ENCODE data around the gene SUPT3H. TPM values are rescaled to one million over a fixed set of nuclear protein-coding genes. Genes with fewer than 3 reads are reported as not detected.

The SUPT3H gene
- total RNA-seq, 1 experiment from 2014 or later, result 12.7 TPM

GRCh38 chr6:45328523-45328922 lies 49.2 kb downstream of the SUPT3H start:
- intact Hi-C loops (cut with micrococcal nuclease), result no loop called here
- H3K27ac Mint-ChIP-seq (ENCODE audit: low read depth, unreplicated experiment), result no peak overlapping the region

DNA sequence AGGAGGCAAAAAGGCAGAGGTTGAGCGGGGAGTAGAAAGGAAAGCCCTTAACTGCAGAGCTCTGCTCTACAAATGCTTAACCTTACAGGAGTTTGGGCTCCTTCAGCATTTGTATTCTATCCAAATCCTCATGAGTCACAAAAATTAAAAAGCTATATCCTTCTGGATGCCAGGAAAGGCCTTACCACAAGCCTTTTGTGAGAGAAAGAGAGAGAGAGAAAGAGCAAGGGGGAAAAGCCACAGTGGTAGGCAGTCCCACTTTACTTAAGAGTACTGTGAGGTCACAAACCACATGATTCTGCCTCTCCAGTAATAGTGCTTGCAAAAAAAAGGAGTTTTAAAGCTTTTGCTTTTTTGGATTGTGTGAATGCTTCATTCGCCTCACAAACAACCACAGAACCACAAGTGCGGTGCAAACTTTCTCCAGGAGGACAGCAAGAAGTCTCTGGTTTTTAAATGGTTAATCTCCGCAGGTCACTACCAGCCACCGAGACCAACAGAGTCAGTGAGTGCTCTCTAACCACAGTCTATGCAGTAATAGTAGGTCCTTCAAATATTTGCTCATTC lies 49.7 kb downstream of the SUPT3H start, which contains the start of gene RUNX2:
Gene RUNX2 (plus strand): TSS at position 375 of the 567 bp plus-strand sequence. CDS start 397 bp downstream, outside the sequence.
- CTCF ChIA-PET, result no interaction called here
- Mint-ChIP-seq H3K4me3 (ENCODE audit: unreplicated experiment) (no peak within 1 kb of the TSS), H3K36me3 (ENCODE audit: insufficient read depth, unreplicated experiment) (no peaks in the 10 kb centered on the region), H3K9me3 (ENCODE audit: unreplicated experiment) (no peaks in the 10 kb centered on the region), H3K4me1 (ENCODE audit: insufficient read depth, unreplicated experiment) (peaks cover 11% of the 10 kb centered on the region), H3K27ac (ENCODE audit: low read depth, unreplicated experiment) (no peak within 1 kb of the TSS), H3K27me3 (ENCODE audit: insufficient read depth, unreplicated experiment) (no peaks in the 10 kb centered on the region)
- BruUV-seq (replicated peaks), result no TSS peak
- intact Hi-C loops (cut with micrococcal nuclease), result no loop called here
- TF ChIP-seq, protein P1, sequence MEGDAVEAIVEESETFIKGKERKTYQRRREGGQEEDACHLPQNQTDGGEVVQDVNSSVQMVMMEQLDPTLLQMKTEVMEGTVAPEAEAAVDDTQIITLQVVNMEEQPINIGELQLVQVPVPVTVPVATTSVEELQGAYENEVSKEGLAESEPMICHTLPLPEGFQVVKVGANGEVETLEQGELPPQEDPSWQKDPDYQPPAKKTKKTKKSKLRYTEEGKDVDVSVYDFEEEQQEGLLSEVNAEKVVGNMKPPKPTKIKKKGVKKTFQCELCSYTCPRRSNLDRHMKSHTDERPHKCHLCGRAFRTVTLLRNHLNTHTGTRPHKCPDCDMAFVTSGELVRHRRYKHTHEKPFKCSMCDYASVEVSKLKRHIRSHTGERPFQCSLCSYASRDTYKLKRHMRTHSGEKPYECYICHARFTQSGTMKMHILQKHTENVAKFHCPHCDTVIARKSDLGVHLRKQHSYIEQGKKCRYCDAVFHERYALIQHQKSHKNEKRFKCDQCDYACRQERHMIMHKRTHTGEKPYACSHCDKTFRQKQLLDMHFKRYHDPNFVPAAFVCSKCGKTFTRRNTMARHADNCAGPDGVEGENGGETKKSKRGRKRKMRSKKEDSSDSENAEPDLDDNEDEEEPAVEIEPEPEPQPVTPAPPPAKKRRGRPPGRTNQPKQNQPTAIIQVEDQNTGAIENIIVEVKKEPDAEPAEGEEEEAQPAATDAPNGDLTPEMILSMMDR (IDR thresholded peaks at IDR 0.05; ENCODE audit: unreplicated experiment), result no peak
- POLR2A ChIA-PET, result interaction anchor here (1.2 to 1.3 kb wide), 2 partner anchors 37 to 49 kb away, joined by 3 read pairs; partner anchors contain the start of gene SUPT3H
- DNase-seq (ENCODE audit: unreplicated experiment), result peak; percentile 25

More at GRCh38 chr6:45328523-45328922, 49.2 kb downstream of the SUPT3H start:
- Mint-ChIP-seq H3K4me3 (ENCODE audit: unreplicated experiment) (no peak overlapping the region), H3K9me3 (ENCODE audit: unreplicated experiment) (no peaks in the 10 kb centered on the region), H3K4me1 (ENCODE audit: insufficient read depth, unreplicated experiment) (peaks cover 11% of the 10 kb centered on the region), H3K27me3 (ENCODE audit: insufficient read depth, unreplicated experiment) (no peaks in the 10 kb centered on the region), H3K36me3 (ENCODE audit: insufficient read depth, unreplicated experiment) (no peaks in the 10 kb centered on the region)
- CTCF ChIA-PET, result interaction anchor here (0.6 kb wide), 1 partner anchor 567 kb away, joined by 3 read pairs; no protein-coding TSS in a partner anchor
- BruUV-seq (replicated peaks), result no TSS peak
- POLR2A ChIA-PET, result interaction anchor here (1.0 to 1.3 kb wide), 3 partner anchors 20 to 87 kb away, joined by 3 read pairs; no protein-coding TSS in a partner anchor
- TF ChIP-seq, protein P1 (IDR thresholded peaks at IDR 0.05; ENCODE audit: unreplicated experiment), result no peak
- DNase-seq (ENCODE audit: unreplicated experiment), result no peak

DNA sequence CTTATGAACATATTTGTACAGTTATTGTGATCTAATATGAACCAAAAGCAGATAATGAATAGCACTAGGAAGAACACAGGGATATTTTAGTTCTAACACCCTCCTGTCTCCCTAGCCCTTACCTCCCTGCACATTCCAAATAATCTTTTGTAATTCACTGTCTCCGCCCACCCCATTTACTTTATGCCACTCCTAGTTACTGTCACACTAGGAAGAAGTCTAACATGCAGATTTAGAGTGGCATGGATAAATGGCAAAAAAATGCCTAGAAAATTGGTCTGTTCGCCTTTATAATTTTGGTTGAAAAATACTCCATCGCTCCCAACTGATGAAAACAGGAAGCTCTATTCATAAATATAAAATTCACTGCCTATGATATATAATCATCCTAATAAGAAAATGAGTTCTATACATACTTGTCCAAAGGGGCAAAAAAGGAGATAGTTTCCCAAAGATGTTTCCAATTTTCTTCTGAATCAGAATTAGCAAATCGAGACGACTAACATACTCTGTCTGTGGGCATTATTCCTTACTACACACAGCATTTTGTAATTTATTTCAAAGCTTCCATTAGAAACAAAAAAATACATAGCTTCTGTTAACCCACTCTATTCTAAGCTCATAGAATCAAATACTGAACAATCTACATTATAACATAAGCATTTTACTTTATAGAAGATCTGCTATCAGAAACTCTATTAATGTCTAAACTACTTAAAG lies 50.9 kb downstream of the SUPT3H start:
- intact Hi-C loops (cut with micrococcal nuclease), result no loop called here
- Mint-ChIP-seq H3K27ac (ENCODE audit: low read depth, unreplicated experiment) (no peak overlapping the region), H3K36me3 (ENCODE audit: insufficient read depth, unreplicated experiment) (no peaks in the 10 kb centered on the region), H3K9me3 (ENCODE audit: unreplicated experiment) (no peaks in the 10 kb centered on the region), H3K4me1 (ENCODE audit: insufficient read depth, unreplicated experiment) (peaks cover 11% of the 10 kb centered on the region), H3K4me3 (ENCODE audit: unreplicated experiment) (no peak overlapping the region), H3K27me3 (ENCODE audit: insufficient read depth, unreplicated experiment) (no peaks in the 10 kb centered on the region)
- DNase-seq (ENCODE audit: unreplicated experiment), result peak; percentile 5
- ChIA-PET CTCF (interaction anchor here (0.7 kb wide), 1 partner anchor 1269 kb away, joined by 3 read pairs; no protein-coding TSS in a partner anchor), POLR2A (interaction anchor here (1.2 kb wide), 1 partner anchor 50 kb away, joined by 3 read pairs; the partner anchor contains the start of gene SUPT3H)
- TF ChIP-seq, protein P1 (IDR thresholded peaks at IDR 0.05; ENCODE audit: unreplicated experiment), result no peak
- BruUV-seq (replicated peaks), result TSS peak; percentile 97

DNA sequence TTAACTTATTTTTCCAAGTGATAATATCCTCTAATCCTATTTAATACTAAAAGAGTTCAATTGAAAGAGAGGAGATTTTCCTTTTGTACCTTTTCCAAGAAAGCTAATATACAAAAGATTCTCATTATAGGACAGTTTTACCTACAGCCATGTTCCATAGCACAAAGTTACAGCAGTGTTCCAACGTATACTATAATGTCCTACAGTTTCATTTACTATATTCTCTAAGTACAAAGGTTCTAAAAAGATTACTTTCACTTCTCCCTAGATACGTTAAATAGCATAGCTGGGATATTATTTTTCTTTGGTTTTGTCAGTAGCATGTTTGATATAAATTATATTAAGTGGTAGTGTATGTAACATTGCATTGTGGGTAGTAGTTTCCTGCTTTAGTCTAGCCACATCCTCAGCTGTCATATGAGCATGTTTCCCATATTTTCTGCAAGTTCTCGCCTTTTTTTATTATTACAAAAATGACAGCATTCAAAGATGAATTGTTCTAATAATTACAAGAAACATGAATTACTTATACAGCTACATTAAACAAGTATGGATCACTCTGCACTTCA lies 54.0 kb downstream of the SUPT3H start:
- intact Hi-C loops (cut with micrococcal nuclease), result no loop called here

More for the DNA sequence above, 54.0 kb downstream of the SUPT3H start:
- ChIA-PET POLR2A (no interaction called here), CTCF (interaction anchor here (0.6 kb wide), 1 partner anchor 41 kb away, joined by 3 read pairs; no protein-coding TSS in a partner anchor)
- no peak for DNase-seq (ENCODE audit: unreplicated experiment)
- Mint-ChIP-seq H3K27me3 (ENCODE audit: insufficient read depth, unreplicated experiment) (no peaks in the 10 kb centered on the region), H3K4me3 (ENCODE audit: unreplicated experiment) (no peak overlapping the region), H3K36me3 (ENCODE audit: insufficient read depth, unreplicated experiment) (no peaks in the 10 kb centered on the region), H3K4me1 (ENCODE audit: insufficient read depth, unreplicated experiment) (peaks cover 11% of the 10 kb centered on the region), H3K9me3 (ENCODE audit: unreplicated experiment) (no peaks in the 10 kb centered on the region), H3K27ac (ENCODE audit: low read depth, unreplicated experiment) (no peak overlapping the region)
- TF ChIP-seq, protein P1 (IDR thresholded peaks at IDR 0.05; ENCODE audit: unreplicated experiment), result no peak
- no TSS peak for BruUV-seq (replicated peaks)

All from MCF 10A (cell line).